ENCODE data around the gene BPIFB3. TPM values are rescaled to one million over a fixed set of nuclear protein-coding genes. Genes with fewer than 3 reads are reported as not detected.
"Not testable (repeated sequence)": the region's sequence is repeated elsewhere in the genome, so short reads cannot be mapped to it uniquely, and the experiment has no call there.

The BPIFB3 gene
- total and polyA plus RNA-seq, 2 of the 13 experiments (the other 11 are each of a cell fraction or from before 2014, with no cell fraction given): 0.09 TPM; not detected in 1

- TF ChIP-seq FOXA1 (IDR thresholded peaks at IDR 0.05): peak; percentile 78
- peak; percentile 94 for TF ChIP-seq FOXA1 (CRISPR knock-in tag; IDR thresholded peaks at IDR 0.05)
- peak; percentile 52; the same call in 1 of the 2 replicates for TF ChIP-seq MEF2D (CRISPR knock-in tag; IDR thresholded peaks at IDR 0.05)
- peak; percentile 58; the same call in 1 of the 2 replicates for TF ChIP-seq USF2 (IDR thresholded peaks at IDR 0.05; ENCODE audit: low read depth, low read length)
- not testable (repeated sequence) for TF ChIP-seq USF2 (CRISPR knock-in tag; IDR thresholded peaks at IDR 0.05; ENCODE audit: borderline replicate concordance)
- peak; percentile 53; the same call in 1 of the 2 replicates for TF ChIP-seq ZMYM3 (CRISPR knock-in tag; IDR thresholded peaks at IDR 0.05)
These were observed 52.4 kb downstream of the BPIFB3 start (continued) for GRCh38 chr20:33106058-33106620.

GRCh38 chr20:33108661-33109060 lies 55.0 kb downstream of the BPIFB3 start:
- no peak overlapping the region for H3K27ac ChIP-seq (ENCODE audit: extremely low read length, insufficient read depth, low read length)
- DNase-seq (ENCODE audit: low spot score) (no peak), FAIRE-seq (no peak), ATAC-seq (no peak)
- no TSS peak for BruUV-seq (replicated peaks)
- H4K20me1 ChIP-seq (ENCODE audit: insufficient read depth, low read length): no peaks in the 10 kb centered on the region
- no peaks in the 10 kb centered on the region for H3K79me2 ChIP-seq (ENCODE audit: insufficient read depth, low read length)
- in situ Hi-C loops (cut with HindIII; ENCODE audit: extremely low pct_ligation_motif_present, low pct_unique_long_range_greater_than_20kb): no loop called here
- 55% methylated on average over 2 of the region's 2 CpGs for WGBS (ENCODE audit: low lambda C conversion rate)
- peaks cover 2 to 3% of the 10 kb centered on the region in 2 experiments; a peak in 2 of 5 replicates for H3K27me3 ChIP-seq (ENCODE audit: control insufficient read depth in 1 of 2, insufficient read depth in 2 of 2, low read length in 2 of 2)
- no peak overlapping the region for H3K4me3 ChIP-seq (replicated peaks in 1 of 3; ENCODE audit: insufficient read depth in 1 of 3, low read depth in 2 of 3, low read length in 3 of 3)
- no peak overlapping the region for H3K9ac ChIP-seq (ENCODE audit: insufficient read depth, low read depth, low read length)
- ChIA-PET POLR2A (no interaction called here), CTCF (ENCODE audit: low intra/inter-chr PET ratio, low total read pairs) (no interaction called here)
- H3K4me2 ChIP-seq (ENCODE audit: low read depth, low read length): no peak overlapping the region
- H2AFZ ChIP-seq (ENCODE audit: low read length): no peak overlapping the region
- intact Hi-C loops (cut with micrococcal nuclease; ENCODE audit: unreplicated experiment): no loop called here
- H3K4me1 ChIP-seq (ENCODE audit: insufficient read depth, low read length): peaks cover 18% of the 10 kb centered on the region
- no peaks in the 10 kb centered on the region for H3K36me3 ChIP-seq (replicated peaks in 1 of 2; ENCODE audit: control insufficient read depth in 1 of 2, insufficient read depth in 2 of 2, low read length in 2 of 2)
- H3K9me3 ChIP-seq (ENCODE audit: low read length): no peaks in the 10 kb centered on the region
- TF ChIP-seq ZNF549 (CRISPR knock-in tag; IDR thresholded peaks at IDR 0.05) (no peak), SP2 (CRISPR knock-in tag; IDR thresholded peaks at IDR 0.05) (no peak), E2F1 (CRISPR knock-in tag; IDR thresholded peaks at IDR 0.05) (no peak), DMAP1 (CRISPR knock-in tag; IDR thresholded peaks at IDR 0.05) (no peak), ZNF441 (CRISPR knock-in tag; IDR thresholded peaks at IDR 0.05; ENCODE audit: borderline replicate concordance) (no peak), MNT (IDR thresholded peaks at IDR 0.05) (no peak), HIC2 (CRISPR knock-in tag; IDR thresholded peaks at IDR 0.05; ENCODE audit: low read depth) (no peak), ZNF556 (CRISPR knock-in tag; IDR thresholded peaks at IDR 0.05; ENCODE audit: borderline replicate concordance) (no peak), RAD51 (IDR thresholded peaks at IDR 0.05; ENCODE audit: borderline replicate concordance) (no peak), ZNF207 (IDR thresholded peaks at IDR 0.05; ENCODE audit: borderline replicate concordance) (no peak), HCFC1 (IDR thresholded peaks at IDR 0.05; ENCODE audit: low read depth, low read length) (no peak)
